Activated naive CD4-positive, alpha-beta T cell treated with anti-CD3 and anti-CD28 coated beads, Interleukin-2, amount 50 U/mL, for 72 hours (primary cell): ENCODE measurements around the gene ARHGEF10L. TPM values are rescaled to one million over a fixed set of nuclear protein-coding genes. Genes with fewer than 3 reads are reported as not detected.

Experiments
- ATAC-seq, 2 donors: fragments of 150-1000 bp; cut with Tn5 transposase; 2 replicates each; pipeline ENCODE4 v1.10.0; 2021; ENCODE audit warnings: mild to moderate bottlenecking in 2 of 2, moderate library complexity in 2 of 2
- DNase-seq, 2 donors: peaks; one replicate each; pipeline ENCODE4 v3.0.0; 2021 to 2022; ENCODE audit warnings: low spot score in 2 of 2
- H3K27ac Mint-ChIP-seq, 2 donors: one replicate each; pipeline ENCODE4 v1.8.0; 2022; ENCODE audit warnings: mild to moderate bottlenecking in 2 of 2, mixed read lengths in 2 of 2
- H3K36me3 Mint-ChIP-seq, 2 donors: one replicate each; pipeline ENCODE4 v1.8.0; 2022; ENCODE audit warnings: mixed read lengths in 2 of 2
- H3K9me3 Mint-ChIP-seq, 2 donors: one replicate each; pipeline ENCODE4 v1.8.0; 2022; ENCODE audit warnings: mixed read lengths in 2 of 2
- total RNA-seq, 2 donors: library from RNA; stranded (reverse); gene quantifications; one replicate each; pipeline ENCODE4 v1.2.3, GENCODE V29; 2022

ARHGEF10L gene
- total RNA-seq, 2 donors from 2014 or later = not detected

- Mint-ChIP-seq H3K27ac (no peak overlapping the region), H3K36me3 (no peaks in the 10 kb centered on the region), H3K9me3 (no peaks in the 10 kb centered on the region)
- ATAC-seq (no peak), DNase-seq (no peak)
Measured at GRCh38 chr1:17559615-17560419, 20.3 kb downstream of the ARHGEF10L start.

- no peak for DNase-seq
- no peaks in the 10 kb centered on the region for H3K36me3 Mint-ChIP-seq
- H3K9me3 Mint-ChIP-seq = no peaks in the 10 kb centered on the region
- no peak overlapping the region for H3K27ac Mint-ChIP-seq
- no peak for ATAC-seq
Measured at GRCh38 chr1:17561247-17561548, 21.7 kb downstream of the ARHGEF10L start.

DNA sequence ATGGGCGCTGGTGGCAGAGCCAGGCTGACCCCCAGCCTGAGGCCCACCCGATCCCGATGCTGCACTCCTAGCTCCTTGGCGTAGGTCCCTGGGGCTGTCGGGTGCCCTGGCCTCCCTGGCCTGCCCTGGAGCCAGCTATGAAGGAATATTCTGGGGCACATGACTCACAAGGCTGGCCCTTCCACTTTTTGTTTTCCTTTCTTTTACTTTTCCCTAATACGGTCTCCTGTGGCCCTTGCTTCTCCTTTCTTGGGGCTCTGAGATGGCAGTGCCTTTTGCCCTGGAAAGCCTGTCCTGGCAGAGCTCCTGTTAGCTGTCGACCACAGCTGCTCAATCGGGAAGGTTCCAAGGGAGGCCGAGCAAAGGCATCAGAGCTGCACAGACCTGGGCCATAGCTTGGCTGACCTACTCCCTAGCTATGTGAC, 22.1 kb downstream of the ARHGEF10L start:
- no peaks in the 10 kb centered on the region for H3K36me3 Mint-ChIP-seq
- no peaks in the 10 kb centered on the region for H3K9me3 Mint-ChIP-seq
- DNase-seq = no peak
- no peak for ATAC-seq
- no peak overlapping the region for H3K27ac Mint-ChIP-seq

GRCh38 chr1:17562375-17562774, 22.9 kb downstream of the ARHGEF10L start:
- DNase-seq (no peak), ATAC-seq (no peak)
- Mint-ChIP-seq H3K27ac (peak overlapping the region in 1 of 2 donors; percentile 55), H3K9me3 (no peaks in the 10 kb centered on the region), H3K36me3 (no peaks in the 10 kb centered on the region)

DNA sequence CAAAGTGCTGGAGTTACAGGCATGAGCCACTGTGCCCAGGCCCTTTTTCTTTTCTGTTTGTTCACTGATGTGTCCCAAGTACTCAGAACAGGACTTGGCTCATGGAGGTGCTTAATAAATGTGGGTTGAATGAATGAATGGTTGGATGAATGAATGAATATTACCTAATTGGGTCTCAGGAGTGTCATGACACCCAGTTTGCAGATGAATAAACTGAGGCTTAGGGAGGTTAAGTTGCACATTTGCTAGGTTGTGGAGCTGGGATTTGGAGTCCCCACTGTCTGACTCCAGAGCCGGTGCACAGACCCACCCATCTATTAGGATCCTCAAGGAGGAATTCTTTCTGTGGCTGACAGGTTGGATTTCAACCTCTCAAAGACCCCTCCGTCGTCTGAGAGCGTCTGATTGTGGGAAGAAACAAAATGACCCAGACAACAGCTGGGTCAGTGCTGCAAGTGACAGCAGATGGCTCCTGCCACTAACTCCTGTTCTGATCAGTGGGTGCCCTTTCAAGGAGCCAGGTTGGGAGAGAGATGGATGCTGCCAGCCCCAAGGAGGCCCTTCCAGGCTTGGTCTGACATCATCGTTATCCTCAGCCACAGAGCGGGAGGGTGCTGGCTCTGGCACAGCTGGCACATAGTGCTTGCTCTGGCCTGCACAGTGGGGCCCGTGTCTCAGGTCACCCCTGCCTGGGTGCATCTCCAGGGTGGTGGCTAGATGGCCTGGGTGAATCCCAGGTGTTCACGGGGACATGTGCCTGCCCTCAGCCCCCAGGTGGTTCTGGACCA, 24.2 kb downstream of the ARHGEF10L start:
- ATAC-seq (no peak), DNase-seq (no peak)
- H3K27ac Mint-ChIP-seq = no peak overlapping the region
- H3K36me3 Mint-ChIP-seq = no peaks in the 10 kb centered on the region
- no peaks in the 10 kb centered on the region for H3K9me3 Mint-ChIP-seq

GRCh38 chr1:17564458-17565393, 25.2 kb downstream of the ARHGEF10L start:
- H3K9me3 Mint-ChIP-seq = no peaks in the 10 kb centered on the region
- no peaks in the 10 kb centered on the region for H3K36me3 Mint-ChIP-seq
- H3K27ac Mint-ChIP-seq = no peak overlapping the region
- ATAC-seq (no peak), DNase-seq (no peak)

- H3K36me3 Mint-ChIP-seq = no peaks in the 10 kb centered on the region
- H3K27ac Mint-ChIP-seq = no peak overlapping the region
- DNase-seq (no peak), ATAC-seq (no peak)
- H3K9me3 Mint-ChIP-seq = no peaks in the 10 kb centered on the region
Measured at GRCh38 chr1:17565461-17566252, 26.2 kb downstream of the ARHGEF10L start.

GRCh38 chr1:17566417-17566816, 26.9 kb downstream of the ARHGEF10L start:
- no peaks in the 10 kb centered on the region for H3K9me3 Mint-ChIP-seq
- DNase-seq = no peak
- ATAC-seq = no peak
- H3K36me3 Mint-ChIP-seq = no peaks in the 10 kb centered on the region
- H3K27ac Mint-ChIP-seq = no peak overlapping the region

DNA sequence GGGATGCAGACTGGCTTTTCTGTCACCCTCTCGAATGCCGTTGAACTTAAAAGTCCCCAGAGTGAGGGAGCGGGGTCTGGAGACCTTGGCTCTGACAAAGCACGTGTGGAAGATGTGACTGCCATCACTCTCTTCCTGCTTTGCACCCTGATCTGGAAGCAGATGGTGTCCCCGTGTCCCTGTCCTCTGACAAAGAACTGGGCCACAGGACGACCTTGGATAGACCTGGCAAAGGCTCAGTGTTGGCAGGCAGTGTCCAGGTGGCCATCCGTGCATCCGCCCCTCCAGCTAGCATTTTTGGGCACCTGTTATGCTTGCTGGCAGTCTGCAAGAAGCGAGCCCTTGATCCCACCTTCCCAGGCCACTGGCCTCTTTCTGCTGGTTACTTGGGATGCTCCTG, 27.4 kb downstream of the ARHGEF10L start:
- no peak for ATAC-seq
- DNase-seq = no peak
- Mint-ChIP-seq H3K36me3 (no peaks in the 10 kb centered on the region), H3K27ac (no peak overlapping the region), H3K9me3 (no peaks in the 10 kb centered on the region)

DNA sequence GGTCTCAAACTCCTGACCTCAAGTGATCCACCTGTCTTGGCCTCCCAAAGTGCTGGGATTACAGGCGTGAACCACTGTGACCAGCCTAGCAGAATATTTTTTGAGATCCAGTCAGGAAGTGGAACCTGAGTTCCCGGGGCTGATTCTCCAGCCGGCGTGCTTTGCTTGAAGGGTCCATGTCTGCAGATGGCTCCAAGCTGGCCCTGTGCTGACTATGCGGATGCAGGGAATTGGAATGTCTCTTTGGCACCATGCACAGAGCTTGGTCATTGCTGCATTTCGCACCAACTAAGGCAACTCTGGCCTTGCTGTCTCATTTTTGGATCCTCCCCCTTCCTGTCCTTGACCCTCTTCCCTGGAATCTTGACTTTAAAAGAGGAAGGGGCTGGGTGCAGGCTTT, 28.1 kb downstream of the ARHGEF10L start:
- H3K27ac Mint-ChIP-seq = no peak overlapping the region
- no peaks in the 10 kb centered on the region for H3K36me3 Mint-ChIP-seq
- no peaks in the 10 kb centered on the region for H3K9me3 Mint-ChIP-seq
- no peak for DNase-seq
- ATAC-seq = no peak

GRCh38 chr1:17568014-17568900, 28.8 kb downstream of the ARHGEF10L start:
- Mint-ChIP-seq H3K36me3 (no peaks in the 10 kb centered on the region), H3K9me3 (no peaks in the 10 kb centered on the region), H3K27ac (no peak overlapping the region)
- DNase-seq (no peak), ATAC-seq (no peak)

- Mint-ChIP-seq H3K36me3 (no peaks in the 10 kb centered on the region), H3K9me3 (no peaks in the 10 kb centered on the region), H3K27ac (peak overlapping the region in 1 of 2 donors; percentile 15)
- no peak for ATAC-seq
- DNase-seq = no peak
Measured at GRCh38 chr1:17569200-17570139, 30.0 kb downstream of the ARHGEF10L start.

DNA sequence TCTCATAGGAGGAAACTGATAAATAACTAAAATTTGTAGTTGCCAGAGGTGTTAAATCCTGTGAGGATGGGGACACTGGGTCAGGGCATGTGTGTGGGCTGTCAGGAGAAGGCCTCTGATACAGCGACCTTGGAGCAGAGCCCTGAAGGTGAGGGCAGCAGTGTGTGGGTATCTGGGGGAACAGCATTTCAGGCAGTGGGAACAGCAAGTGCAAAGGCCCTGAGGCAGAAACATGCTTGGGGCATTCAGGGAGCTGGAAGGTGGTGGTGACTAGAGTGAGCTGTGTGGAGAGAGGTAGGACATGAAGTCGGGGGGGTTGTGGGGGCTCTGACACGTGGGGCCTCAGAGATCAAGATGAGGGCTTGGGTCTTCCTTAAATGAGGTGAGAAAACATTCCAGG, 30.7 kb downstream of the ARHGEF10L start:
- Mint-ChIP-seq H3K9me3 (no peaks in the 10 kb centered on the region), H3K36me3 (no peaks in the 10 kb centered on the region), H3K27ac (peak overlapping the region in 1 of 2 donors; percentile 15)
- ATAC-seq = no peak
- DNase-seq = no peak

DNA sequence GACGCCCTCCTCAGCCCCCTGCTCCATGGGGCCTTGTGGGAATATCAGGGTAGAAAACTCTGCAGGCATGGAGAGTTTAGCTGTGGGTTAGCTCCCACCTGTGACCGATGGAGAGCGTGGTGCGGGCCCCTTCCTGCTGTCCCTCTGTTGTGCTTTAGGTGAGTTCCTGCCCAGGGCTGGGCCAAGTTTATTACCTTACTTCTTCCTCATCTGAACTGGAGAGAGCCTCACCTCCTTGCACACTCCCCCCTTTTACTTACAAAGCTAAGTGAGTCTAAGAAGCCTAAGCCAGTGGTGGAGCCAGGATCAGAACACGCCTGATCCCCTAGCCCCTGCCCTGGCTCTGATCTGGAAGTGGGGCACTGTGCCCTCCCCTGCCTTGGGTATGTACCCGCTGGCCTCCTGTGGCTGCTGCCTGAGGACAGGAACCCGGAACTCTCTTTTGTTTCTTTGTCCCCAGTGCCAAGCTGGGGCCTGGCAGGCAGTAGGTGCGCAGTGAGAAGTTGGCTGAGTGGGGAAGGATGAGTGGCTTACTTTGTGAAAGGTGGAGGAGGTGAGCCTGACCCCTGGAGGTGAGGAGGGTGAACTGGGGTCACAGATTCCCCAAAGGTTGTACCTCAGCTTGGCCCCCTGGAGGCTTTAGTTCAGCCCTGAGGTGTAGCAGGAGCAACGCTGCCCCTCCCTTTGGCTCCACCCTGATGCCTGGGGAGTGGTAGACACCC, 32.9 kb downstream of the ARHGEF10L start:
- peak overlapping the region in 1 of 2 donors; percentile 52 for H3K27ac Mint-ChIP-seq
- ATAC-seq (no peak), DNase-seq (no peak)
- H3K36me3 Mint-ChIP-seq = no peaks in the 10 kb centered on the region
- H3K9me3 Mint-ChIP-seq = no peaks in the 10 kb centered on the region
